ENCODE measurements around the gene SH2D6.
"Not testable (repeated sequence)": the region's sequence is repeated elsewhere in the genome, so short reads cannot be mapped to it uniquely, and the experiment has no call there.

SH2D6 gene

DNA sequence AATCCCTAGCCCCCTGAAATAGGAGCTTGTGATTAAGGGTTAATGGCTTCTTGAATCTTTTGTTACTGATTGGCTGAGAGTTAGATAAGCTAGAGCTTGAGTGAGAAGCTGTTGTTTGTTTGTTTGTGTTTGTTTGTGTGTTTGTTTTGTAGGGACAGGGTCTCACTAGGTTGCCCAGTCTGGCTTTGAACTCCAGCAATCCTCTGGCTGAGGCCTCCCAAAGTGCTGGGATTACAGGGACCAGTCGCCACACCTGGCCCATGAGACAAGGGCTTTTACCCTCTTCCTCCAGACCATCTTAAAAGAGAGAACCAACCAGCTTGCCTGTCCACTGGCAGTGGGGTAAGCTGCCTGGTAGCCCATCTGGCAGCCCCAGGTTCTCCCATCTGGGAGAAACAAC, 58.1 kb downstream of the SH2D6 start:
- peaks cover 14% of the 10 kb centered on the region for H3K27me3 Mint-ChIP-seq (ENCODE audit: low read depth)
- H3K4me3 Mint-ChIP-seq = no peak overlapping the region
- peaks cover 3% of the 10 kb centered on the region for H3K4me1 Mint-ChIP-seq (ENCODE audit: low read depth)
- no peak overlapping the region for H3K27ac Mint-ChIP-seq
- no peaks in the 10 kb centered on the region for H3K9me3 Mint-ChIP-seq
- H3K36me3 Mint-ChIP-seq (ENCODE audit: low read depth) = no peaks in the 10 kb centered on the region

DNA sequence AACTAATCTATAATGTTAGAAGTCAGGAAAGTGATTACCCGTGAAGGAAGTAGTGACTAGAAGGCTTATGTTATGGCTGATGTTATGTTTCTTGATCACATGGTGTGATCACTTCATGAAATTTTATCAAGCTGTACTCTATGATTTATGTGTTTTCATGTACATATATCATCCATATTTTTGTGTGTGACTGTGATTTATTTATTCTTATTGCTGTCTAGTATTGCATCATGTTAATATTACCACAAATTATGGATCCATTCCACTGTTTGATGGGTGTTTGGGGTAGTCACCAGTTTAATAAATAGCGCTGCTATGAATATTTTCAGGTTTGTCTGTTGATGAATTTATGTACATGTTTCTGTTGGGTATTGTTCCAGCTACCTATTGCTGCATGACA, 59.4 kb downstream of the SH2D6 start:
- H3K4me3 Mint-ChIP-seq = no peak overlapping the region
- H3K36me3 Mint-ChIP-seq (ENCODE audit: low read depth) = no peaks in the 10 kb centered on the region
- H3K27ac Mint-ChIP-seq = no peak overlapping the region
- H3K27me3 Mint-ChIP-seq (ENCODE audit: low read depth) = peaks cover 7% of the 10 kb centered on the region
- peaks cover 3% of the 10 kb centered on the region for H3K4me1 Mint-ChIP-seq (ENCODE audit: low read depth)
- H3K9me3 Mint-ChIP-seq = no peaks in the 10 kb centered on the region

DNA sequence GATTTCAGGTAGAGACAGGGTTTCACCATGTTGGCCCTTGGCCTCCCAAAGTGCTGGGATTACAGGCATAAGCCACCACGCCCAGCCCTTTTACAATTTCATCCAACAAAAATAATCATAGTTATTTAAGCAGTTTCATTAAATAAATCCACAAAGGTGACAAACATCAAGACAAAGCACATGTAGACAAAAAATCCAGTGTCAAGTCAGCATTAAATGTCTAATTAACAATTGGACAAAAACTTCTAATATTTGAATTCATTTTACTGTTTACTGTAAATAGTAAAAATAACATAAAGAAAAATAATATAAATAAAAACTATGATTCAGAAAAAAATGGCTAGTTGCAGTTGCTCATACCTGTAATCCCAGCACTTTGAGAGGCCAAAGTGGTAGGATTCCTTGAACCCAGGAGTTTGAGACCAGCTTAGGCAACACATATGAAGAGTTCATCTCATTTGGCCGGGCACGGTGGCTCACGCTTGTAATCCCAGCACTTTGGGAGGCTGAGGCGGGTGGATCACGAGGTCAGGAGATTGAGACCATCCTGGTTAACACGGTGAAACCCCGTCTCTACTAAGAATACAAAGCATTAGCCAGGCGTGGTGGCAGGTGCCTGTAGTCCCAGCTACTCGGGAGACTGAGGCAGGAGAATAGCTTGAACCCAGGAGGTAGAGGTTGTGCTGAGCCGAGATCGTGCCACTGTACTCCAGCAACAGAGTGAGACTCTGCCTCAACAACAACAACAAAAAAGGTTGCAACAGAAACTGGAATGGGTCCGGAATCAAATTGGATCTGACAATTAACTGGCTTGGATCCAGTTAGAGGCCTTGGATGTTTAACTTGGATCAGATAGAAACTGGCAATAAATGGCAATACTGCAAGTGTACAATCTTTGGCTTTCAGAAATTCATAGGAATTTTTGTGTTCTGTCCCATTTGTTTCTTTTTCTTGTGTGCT, 63.6 kb downstream of the SH2D6 start:
- no peaks in the 10 kb centered on the region for H3K36me3 Mint-ChIP-seq (ENCODE audit: low read depth)

DNA sequence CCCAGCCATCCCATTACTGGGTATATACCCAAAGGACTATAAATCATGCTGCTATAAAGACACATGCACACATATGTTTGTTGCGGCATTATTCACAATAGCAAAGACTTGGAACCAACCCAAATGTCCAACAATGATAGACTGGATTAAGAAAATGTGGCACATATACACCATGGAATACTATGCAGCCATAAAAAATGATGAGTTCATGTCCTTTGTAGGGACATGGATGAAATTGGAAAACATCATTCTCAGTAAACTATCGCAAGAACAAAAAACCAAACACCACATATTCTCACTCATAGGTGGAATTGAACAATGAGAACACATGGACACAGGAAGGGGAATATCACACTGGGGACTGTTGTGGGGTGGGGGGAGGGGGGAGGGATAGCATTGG, 66.1 kb downstream of the SH2D6 start:
- not testable (repeated sequence) for H3K36me3 Mint-ChIP-seq (ENCODE audit: low read depth); H3K27ac Mint-ChIP-seq; H3K27me3 Mint-ChIP-seq (ENCODE audit: low read depth)

More for the DNA sequence above, 63.6 kb downstream of the SH2D6 start:
- peaks cover 10% of the 10 kb centered on the region for H3K9me3 Mint-ChIP-seq
- no peak overlapping the region for H3K4me3 Mint-ChIP-seq
- H3K27me3 Mint-ChIP-seq (ENCODE audit: low read depth) = no peaks in the 10 kb centered on the region
- no peak overlapping the region for H3K27ac Mint-ChIP-seq
- no peaks in the 10 kb centered on the region for H3K4me1 Mint-ChIP-seq (ENCODE audit: low read depth)

DNA sequence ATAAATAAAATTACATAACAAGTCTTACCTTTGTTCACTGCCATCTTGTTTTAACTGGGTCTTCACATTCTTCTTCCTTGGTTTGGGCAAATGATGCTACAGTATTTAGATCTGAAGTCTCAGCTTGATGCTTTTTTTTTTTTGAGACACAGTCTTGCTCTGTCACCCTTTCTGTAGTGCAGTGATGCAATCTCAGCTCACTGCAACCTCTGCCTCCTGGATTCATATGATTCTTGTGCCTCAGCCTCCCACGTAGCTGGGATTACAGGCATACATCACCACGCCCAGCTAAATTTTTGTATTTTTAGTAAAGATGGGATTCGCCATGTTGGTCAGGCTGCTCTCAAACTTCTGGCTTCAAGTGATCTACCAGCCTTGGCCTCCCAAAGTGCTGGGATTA, 67.3 kb downstream of the SH2D6 start:
- no peaks in the 10 kb centered on the region for H3K36me3 Mint-ChIP-seq (ENCODE audit: low read depth)
- H3K27ac Mint-ChIP-seq = no peak overlapping the region
- no peaks in the 10 kb centered on the region for H3K27me3 Mint-ChIP-seq (ENCODE audit: low read depth)
- H3K4me3 Mint-ChIP-seq = no peak overlapping the region
- no peaks in the 10 kb centered on the region for H3K4me1 Mint-ChIP-seq (ENCODE audit: low read depth)
- H3K9me3 Mint-ChIP-seq = peaks cover 13% of the 10 kb centered on the region

More for the DNA sequence above, 66.1 kb downstream of the SH2D6 start:
- H3K4me1 Mint-ChIP-seq (ENCODE audit: low read depth); H3K4me3 Mint-ChIP-seq: not testable (repeated sequence)
- peaks cover 10% of the 10 kb centered on the region for H3K9me3 Mint-ChIP-seq
